ENCODE results near the gene RPRD1A. TPM values are rescaled to one million over a fixed set of nuclear protein-coding genes. Genes with fewer than 3 reads are reported as not detected.
"Not testable (repeated sequence)": the region's sequence is repeated elsewhere in the genome, so short reads cannot be mapped to it uniquely, and the experiment has no call there.

RPRD1A gene
- total and polyA plus RNA-seq, 7 experiments from 2014 or later: 11.8 to 51.3 (median 27.6) TPM

GRCh38 chr18:36095936-36096519 lies 28.7 kb upstream of the RPRD1A start:
- Mint-ChIP-seq H3K27me3 (peaks cover 0 to 21% (median 4%) of the 10 kb centered on the region in 5 donors), H3K27ac (no peak overlapping the region), H3K4me3 (no peak overlapping the region), H3K36me3 (no peaks in the 10 kb centered on the region), H3K9me3 (no peaks in the 10 kb centered on the region), H3K4me1 (peaks cover 0 to 11% (median 4%) of the 10 kb centered on the region in 7 donors)
- Histone ChIP-seq H3K9me3 (ENCODE audit: control insufficient read depth in 2 of 3, low read length in 3 of 3) (no peaks in the 10 kb centered on the region), H3K4me1 (ENCODE audit: control insufficient read depth in 2 of 2, insufficient read depth in 2 of 2, low read length in 2 of 2) (no peaks in the 10 kb centered on the region), H3K27ac (ENCODE audit: low read depth, low read length) (no peak overlapping the region), H3K36me3 (ENCODE audit: control insufficient read depth in 2 of 3, insufficient read depth in 3 of 3, low read length in 3 of 3) (no peaks in the 10 kb centered on the region), H3K4me3 (ENCODE audit: low read length) (no peak overlapping the region), H3K27me3 (ENCODE audit: control insufficient read depth in 2 of 2, insufficient read depth in 2 of 2, low read length in 2 of 2) (no peaks in the 10 kb centered on the region)
- DNase-seq: peak in 7 of 9 donors; percentile 12 to 53 (median 37)
- intact Hi-C loops (cut with micrococcal nuclease): loop anchor here (1.0 to 5.0 kb wide), 7 partner anchors 33 to 477 kb away; partner anchors contain the start of genes ELP2 (in 1 of the 2) and SLC39A6 (in 1 of the 2)
- ATAC-seq: peak; percentile 60
- ChIA-PET CTCF (interaction anchor here (0.7 to 6.8 kb wide), 10 partner anchors 10 to 714 kb away, joined by 3 to 83 read pairs (median 3); no protein-coding TSS in a partner anchor), POLR2A (no interaction called here)

GRCh38 chr18:36094431-36094830 lies 27.1 kb upstream of the RPRD1A start:
- no peak overlapping the region for H3K27ac ChIP-seq (ENCODE audit: low read depth, low read length)
- Mint-ChIP-seq H3K27me3 (peaks cover 0 to 20% (median 4%) of the 10 kb centered on the region in 5 donors), H3K36me3 (no peaks in the 10 kb centered on the region), H3K27ac (peak overlapping the region in 1 of 9 donors; percentile 2), H3K4me1 (peaks cover 0 to 11% (median 4%) of the 10 kb centered on the region in 7 donors), H3K9me3 (no peaks in the 10 kb centered on the region), H3K4me3 (no peak overlapping the region)
- intact Hi-C loops (cut with micrococcal nuclease): no loop called here
- no peaks in the 10 kb centered on the region for H3K27me3 ChIP-seq (ENCODE audit: control insufficient read depth in 2 of 2, insufficient read depth in 2 of 2, low read length in 2 of 2)
- H3K36me3 ChIP-seq (ENCODE audit: control insufficient read depth in 2 of 3, insufficient read depth in 3 of 3, low read length in 3 of 3): no peaks in the 10 kb centered on the region
- ChIA-PET POLR2A (no interaction called here), CTCF (interaction anchor here (1.2 to 6.8 kb wide), 2 partner anchors 8 to 189 kb away, joined by 3 to 83 read pairs; no protein-coding TSS in a partner anchor)
- no peaks in the 10 kb centered on the region for H3K4me1 ChIP-seq (ENCODE audit: control insufficient read depth in 2 of 2, insufficient read depth in 2 of 2, low read length in 2 of 2)
- ATAC-seq: no peak
- H3K9me3 ChIP-seq (ENCODE audit: control insufficient read depth in 2 of 3, low read length in 3 of 3): no peaks in the 10 kb centered on the region
- DNase-seq: no peak
- no peak overlapping the region for H3K4me3 ChIP-seq (ENCODE audit: low read length)

- ATAC-seq; DNase-seq; H3K9me3 Mint-ChIP-seq; CTCF ChIA-PET; H3K4me1 ChIP-seq (ENCODE audit: control insufficient read depth in 2 of 2, insufficient read depth in 2 of 2, low read length in 2 of 2); H3K4me3 Mint-ChIP-seq; POLR2A ChIA-PET; H3K36me3 Mint-ChIP-seq; H3K4me3 ChIP-seq (ENCODE audit: low read length); H3K9me3 ChIP-seq (ENCODE audit: control insufficient read depth in 2 of 3, low read length in 3 of 3); intact Hi-C loops (cut with micrococcal nuclease); H3K27me3 ChIP-seq (ENCODE audit: control insufficient read depth in 2 of 2, insufficient read depth in 2 of 2, low read length in 2 of 2); H3K36me3 ChIP-seq (ENCODE audit: control insufficient read depth in 2 of 3, insufficient read depth in 3 of 3, low read length in 3 of 3); H3K27ac Mint-ChIP-seq; H3K27ac ChIP-seq (ENCODE audit: low read depth, low read length): not testable (repeated sequence)
- Mint-ChIP-seq H3K4me1 (peaks cover 0 to 11% (median 4%) of the 10 kb centered on the region in 7 donors), H3K27me3 (peaks cover 0 to 14% (median 4%) of the 10 kb centered on the region in 5 donors)
Observed at GRCh38 chr18:36092116-36092515, 24.8 kb upstream of the RPRD1A start.

GRCh38 chr18:36089001-36089400 lies 21.6 kb upstream of the RPRD1A start:
- Histone ChIP-seq H3K4me1 (ENCODE audit: control insufficient read depth in 2 of 2, insufficient read depth in 2 of 2, low read length in 2 of 2) (no peaks in the 10 kb centered on the region), H3K27me3 (ENCODE audit: control insufficient read depth in 2 of 2, insufficient read depth in 2 of 2, low read length in 2 of 2) (no peaks in the 10 kb centered on the region), H3K9me3 (ENCODE audit: control insufficient read depth in 2 of 3, low read length in 3 of 3) (no peaks in the 10 kb centered on the region), H3K4me3 (ENCODE audit: low read length) (no peak overlapping the region), H3K27ac (ENCODE audit: low read depth, low read length) (no peak overlapping the region), H3K36me3 (ENCODE audit: control insufficient read depth in 2 of 3, insufficient read depth in 3 of 3, low read length in 3 of 3) (no peaks in the 10 kb centered on the region)
- ChIA-PET CTCF (no interaction called here), POLR2A (no interaction called here)
- peaks cover 0 to 3% (median 0%) of the 10 kb centered on the region in 5 donors for H3K27me3 Mint-ChIP-seq
- no peak for ATAC-seq
- no peak for DNase-seq
- H3K27ac Mint-ChIP-seq: no peak overlapping the region
- H3K4me3 Mint-ChIP-seq: no peak overlapping the region
- H3K4me1 Mint-ChIP-seq: peaks cover 0 to 11% (median 4%) of the 10 kb centered on the region in 7 donors
- no peaks in the 10 kb centered on the region for H3K36me3 Mint-ChIP-seq
- intact Hi-C loops (cut with micrococcal nuclease): no loop called here
- H3K9me3 Mint-ChIP-seq: no peaks in the 10 kb centered on the region

- Mint-ChIP-seq H3K27me3 (peaks cover 0 to under 1% (median 0%) of the 10 kb centered on the region in 5 donors), H3K9me3 (no peaks in the 10 kb centered on the region), H3K36me3 (no peaks in the 10 kb centered on the region), H3K4me3 (no peak overlapping the region), H3K27ac (no peak overlapping the region), H3K4me1 (peaks cover 0 to 11% (median 4%) of the 10 kb centered on the region in 7 donors)
- ChIA-PET POLR2A (no interaction called here), CTCF (interaction anchor here (0.6 kb wide), 1 partner anchor 535 kb away, joined by 3 read pairs; no protein-coding TSS in a partner anchor)
- H3K27ac ChIP-seq (ENCODE audit: low read depth, low read length): no peak overlapping the region
- intact Hi-C loops (cut with micrococcal nuclease): no loop called here
- no peaks in the 10 kb centered on the region for H3K4me1 ChIP-seq (ENCODE audit: control insufficient read depth in 2 of 2, insufficient read depth in 2 of 2, low read length in 2 of 2)
- no peaks in the 10 kb centered on the region for H3K27me3 ChIP-seq (ENCODE audit: control insufficient read depth in 2 of 2, insufficient read depth in 2 of 2, low read length in 2 of 2)
- no peak overlapping the region for H3K4me3 ChIP-seq (ENCODE audit: low read length)
- no peaks in the 10 kb centered on the region for H3K36me3 ChIP-seq (ENCODE audit: control insufficient read depth in 2 of 3, insufficient read depth in 3 of 3, low read length in 3 of 3)
- no peaks in the 10 kb centered on the region for H3K9me3 ChIP-seq (ENCODE audit: control insufficient read depth in 2 of 3, low read length in 3 of 3)
- no peak for DNase-seq
- no peak for ATAC-seq
Observed at GRCh38 chr18:36088256-36088655, 20.9 kb upstream of the RPRD1A start.

- no peak overlapping the region for H3K4me3 Mint-ChIP-seq
- ChIA-PET POLR2A (no interaction called here), CTCF (interaction anchor here (0.8 to 1.1 kb wide), 4 partner anchors 8 to 198 kb away, joined by 3 read pairs; no protein-coding TSS in a partner anchor)
- H3K27me3 Mint-ChIP-seq: peaks cover 0 to 3% (median 0%) of the 10 kb centered on the region in 5 donors
- no peaks in the 10 kb centered on the region for H3K36me3 ChIP-seq (ENCODE audit: control insufficient read depth in 2 of 3, insufficient read depth in 3 of 3, low read length in 3 of 3)
- H3K9me3 Mint-ChIP-seq: peaks cover 0 to 16% (median 4%) of the 10 kb centered on the region in 11 donors
- peaks cover 0 to 2% (median 0%) of the 10 kb centered on the region in 7 donors for H3K4me1 Mint-ChIP-seq
- no peaks in the 10 kb centered on the region for H3K9me3 ChIP-seq (ENCODE audit: control insufficient read depth in 2 of 3, low read length in 3 of 3)
- intact Hi-C loops (cut with micrococcal nuclease): no loop called here
- H3K27ac Mint-ChIP-seq: no peak overlapping the region
- no peak for DNase-seq
- ATAC-seq: no peak
- no peak overlapping the region for H3K4me3 ChIP-seq (ENCODE audit: low read length)
- H3K27ac ChIP-seq (ENCODE audit: low read depth, low read length): no peak overlapping the region
- no peaks in the 10 kb centered on the region for H3K4me1 ChIP-seq (ENCODE audit: control insufficient read depth in 2 of 2, insufficient read depth in 2 of 2, low read length in 2 of 2)
- H3K27me3 ChIP-seq (ENCODE audit: control insufficient read depth in 2 of 2, insufficient read depth in 2 of 2, low read length in 2 of 2): no peaks in the 10 kb centered on the region
- H3K36me3 Mint-ChIP-seq: peaks cover 0 to 5% (median under 1%) of the 10 kb centered on the region in 5 donors
Observed at GRCh38 chr18:36086186-36086585, 18.8 kb upstream of the RPRD1A start.

GRCh38 chr18:36085195-36085594 lies 17.8 kb upstream of the RPRD1A start:
- POLR2A ChIA-PET: no interaction called here
- H3K4me3 ChIP-seq (ENCODE audit: low read length): no peak overlapping the region
- Mint-ChIP-seq H3K36me3 (peaks cover 0 to 12% (median 4%) of the 10 kb centered on the region in 5 donors), H3K27ac (no peak overlapping the region), H3K4me1 (peaks cover 0 to 2% (median 0%) of the 10 kb centered on the region in 7 donors), H3K9me3 (peaks cover 0 to 26% (median 12%) of the 10 kb centered on the region in 11 donors), H3K27me3 (peaks cover 0 to 7% (median 0%) of the 10 kb centered on the region in 5 donors), H3K4me3 (no peak overlapping the region)
- no peaks in the 10 kb centered on the region for H3K27me3 ChIP-seq (ENCODE audit: control insufficient read depth in 2 of 2, insufficient read depth in 2 of 2, low read length in 2 of 2)
- CTCF ChIA-PET: interaction anchor here (1.1 kb wide), 1 partner anchor 199 kb away, joined by 3 read pairs; no protein-coding TSS in a partner anchor
- H3K27ac ChIP-seq (ENCODE audit: low read depth, low read length): no peak overlapping the region
- ATAC-seq: no peak
- no peaks in the 10 kb centered on the region for H3K9me3 ChIP-seq (ENCODE audit: control insufficient read depth in 2 of 3, low read length in 3 of 3)
- no peaks in the 10 kb centered on the region for H3K36me3 ChIP-seq (ENCODE audit: control insufficient read depth in 2 of 3, insufficient read depth in 3 of 3, low read length in 3 of 3)
- no peak for DNase-seq
- no peaks in the 10 kb centered on the region for H3K4me1 ChIP-seq (ENCODE audit: control insufficient read depth in 2 of 2, insufficient read depth in 2 of 2, low read length in 2 of 2)
- intact Hi-C loops (cut with micrococcal nuclease): no loop called here

All from naive thymus-derived CD4-positive, alpha-beta T cell (primary cell).